ENCODE measurements around the gene F2RL3. TPM values are rescaled to one million over a fixed set of nuclear protein-coding genes. Genes with fewer than 3 reads are reported as not detected.

Gene F2RL3
- total RNA-seq, 2 experiments from 2014 or later: 0.14 to 0.17 TPM

GRCh38 chr19:16908759-16909158 is 20.0 kb downstream of the F2RL3 start:
- Mint-ChIP-seq H3K27ac (no peak overlapping the region), H3K4me3 (no peak overlapping the region), H3K4me1 (no peaks in the 10 kb centered on the region), H3K9me3 (peaks cover 11% of the 10 kb centered on the region), H3K27me3 (no peaks in the 10 kb centered on the region), H3K36me3 (no peaks in the 10 kb centered on the region)
- POLR2A ChIA-PET: no interaction called here
- ATAC-seq (ENCODE audit: low read depth): no peak
- no peak for DNase-seq

GRCh38 chr19:16911046-16911445 is 22.2 kb downstream of the F2RL3 start:
- POLR2A ChIA-PET: no interaction called here
- H3K36me3 Mint-ChIP-seq: no peaks in the 10 kb centered on the region
- ATAC-seq (ENCODE audit: low read depth) (no peak), DNase-seq (no peak)
- H3K4me1 Mint-ChIP-seq: no peaks in the 10 kb centered on the region
- peaks cover 14% of the 10 kb centered on the region for H3K9me3 Mint-ChIP-seq
- H3K27me3 Mint-ChIP-seq: no peaks in the 10 kb centered on the region
- no peak overlapping the region for H3K4me3 Mint-ChIP-seq
- H3K27ac Mint-ChIP-seq: no peak overlapping the region

GRCh38 chr19:16912780-16913179 is 24.0 kb downstream of the F2RL3 start:
- no peak overlapping the region for H3K27ac Mint-ChIP-seq
- DNase-seq: no peak
- POLR2A ChIA-PET: no interaction called here
- no peaks in the 10 kb centered on the region for H3K36me3 Mint-ChIP-seq
- H3K4me3 Mint-ChIP-seq: no peak overlapping the region
- no peaks in the 10 kb centered on the region for H3K4me1 Mint-ChIP-seq
- peaks cover 14% of the 10 kb centered on the region for H3K9me3 Mint-ChIP-seq
- ATAC-seq (ENCODE audit: low read depth): no peak
- H3K27me3 Mint-ChIP-seq: peaks cover 2% of the 10 kb centered on the region

GRCh38 chr19:16914421-16914820 is 25.6 kb downstream of the F2RL3 start:
- POLR2A ChIA-PET: no interaction called here
- Mint-ChIP-seq H3K27me3 (peaks cover 2% of the 10 kb centered on the region), H3K9me3 (peaks cover 16% of the 10 kb centered on the region), H3K4me1 (no peaks in the 10 kb centered on the region), H3K36me3 (no peaks in the 10 kb centered on the region), H3K4me3 (no peak overlapping the region), H3K27ac (no peak overlapping the region)
- DNase-seq: no peak
- ATAC-seq (ENCODE audit: low read depth): no peak

GRCh38 chr19:16915135-16915534 is 26.3 kb downstream of the F2RL3 start:
- Mint-ChIP-seq H3K27ac (no peak overlapping the region), H3K9me3 (peaks cover 16% of the 10 kb centered on the region), H3K27me3 (peaks cover 2% of the 10 kb centered on the region), H3K4me3 (no peak overlapping the region), H3K36me3 (no peaks in the 10 kb centered on the region), H3K4me1 (no peaks in the 10 kb centered on the region)
- ATAC-seq (ENCODE audit: low read depth) (no peak), DNase-seq (no peak)
- POLR2A ChIA-PET: no interaction called here

GRCh38 chr19:16915734-16916133 is 26.9 kb downstream of the F2RL3 start:
- POLR2A ChIA-PET: no interaction called here
- DNase-seq (no peak), ATAC-seq (ENCODE audit: low read depth) (no peak)
- no peak overlapping the region for H3K4me3 Mint-ChIP-seq
- H3K27me3 Mint-ChIP-seq: peaks cover 2% of the 10 kb centered on the region
- H3K36me3 Mint-ChIP-seq: no peaks in the 10 kb centered on the region
- no peaks in the 10 kb centered on the region for H3K4me1 Mint-ChIP-seq
- peaks cover 16% of the 10 kb centered on the region for H3K9me3 Mint-ChIP-seq
- H3K27ac Mint-ChIP-seq: no peak overlapping the region

GRCh38 chr19:16917401-16917800 is 28.6 kb downstream of the F2RL3 start:
- Mint-ChIP-seq H3K36me3 (no peaks in the 10 kb centered on the region), H3K27ac (no peak overlapping the region), H3K27me3 (peaks cover 2% of the 10 kb centered on the region), H3K9me3 (peaks cover 13% of the 10 kb centered on the region), H3K4me1 (no peaks in the 10 kb centered on the region), H3K4me3 (no peak overlapping the region)
- no peak for DNase-seq
- ATAC-seq (ENCODE audit: low read depth): no peak
- POLR2A ChIA-PET: no interaction called here

- DNase-seq (no peak), ATAC-seq (ENCODE audit: low read depth) (no peak)
- POLR2A ChIA-PET: no interaction called here
- Mint-ChIP-seq H3K27me3 (peaks cover 2% of the 10 kb centered on the region), H3K4me1 (no peaks in the 10 kb centered on the region), H3K36me3 (no peaks in the 10 kb centered on the region), H3K27ac (no peak overlapping the region), H3K4me3 (no peak overlapping the region), H3K9me3 (peaks cover 2% of the 10 kb centered on the region)
Measured at GRCh38 chr19:16919496-16919895, 30.7 kb downstream of the F2RL3 start.

GRCh38 chr19:16920816-16921529 is 32.2 kb downstream of the F2RL3 start:
- DNase-seq (no peak), ATAC-seq (ENCODE audit: low read depth) (no peak)
- POLR2A ChIA-PET: interaction anchor here (0.7 kb wide), 1 partner anchor 33 kb away, joined by 3 read pairs; no protein-coding TSS in a partner anchor
- Mint-ChIP-seq H3K4me1 (no peaks in the 10 kb centered on the region), H3K4me3 (no peak overlapping the region), H3K9me3 (peaks cover 5% of the 10 kb centered on the region), H3K27me3 (peaks cover 2% of the 10 kb centered on the region), H3K36me3 (no peaks in the 10 kb centered on the region), H3K27ac (no peak overlapping the region)

GRCh38 chr19:16921766-16922591 is 33.2 kb downstream of the F2RL3 start:
- Mint-ChIP-seq H3K27me3 (no peaks in the 10 kb centered on the region), H3K27ac (no peak overlapping the region), H3K36me3 (no peaks in the 10 kb centered on the region), H3K4me1 (no peaks in the 10 kb centered on the region), H3K9me3 (peaks cover 10% of the 10 kb centered on the region), H3K4me3 (no peak overlapping the region)
- DNase-seq: no peak
- POLR2A ChIA-PET: no interaction called here
- ATAC-seq (ENCODE audit: low read depth): no peak

GRCh38 chr19:16922592-16922934 is 33.8 kb downstream of the F2RL3 start:
- ATAC-seq (ENCODE audit: low read depth): no peak
- H3K27me3 Mint-ChIP-seq: no peaks in the 10 kb centered on the region
- DNase-seq: no peak
- H3K4me3 Mint-ChIP-seq: no peak overlapping the region
- no peaks in the 10 kb centered on the region for H3K36me3 Mint-ChIP-seq
- H3K4me1 Mint-ChIP-seq: no peaks in the 10 kb centered on the region
- POLR2A ChIA-PET: no interaction called here
- peaks cover 14% of the 10 kb centered on the region for H3K9me3 Mint-ChIP-seq
- H3K27ac Mint-ChIP-seq: no peak overlapping the region

- POLR2A ChIA-PET: no interaction called here
- Mint-ChIP-seq H3K4me1 (no peaks in the 10 kb centered on the region), H3K9me3 (peaks cover 14% of the 10 kb centered on the region), H3K4me3 (no peak overlapping the region), H3K27ac (no peak overlapping the region), H3K27me3 (no peaks in the 10 kb centered on the region), H3K36me3 (no peaks in the 10 kb centered on the region)
- no peak for DNase-seq
- no peak for ATAC-seq (ENCODE audit: low read depth)
Measured at GRCh38 chr19:16922949-16923348, 34.1 kb downstream of the F2RL3 start.

- Mint-ChIP-seq H3K9me3 (peaks cover 25% of the 10 kb centered on the region), H3K27me3 (no peaks in the 10 kb centered on the region), H3K4me3 (no peak overlapping the region), H3K36me3 (no peaks in the 10 kb centered on the region), H3K27ac (no peak overlapping the region), H3K4me1 (no peaks in the 10 kb centered on the region)
- POLR2A ChIA-PET: interaction anchor here (0.6 kb wide), 1 partner anchor 1163 kb away, joined by 4 read pairs; no protein-coding TSS in a partner anchor
- ATAC-seq (ENCODE audit: low read depth) (no peak), DNase-seq (no peak)
Measured at GRCh38 chr19:16927883-16928282, 39.1 kb downstream of the F2RL3 start.

- H3K27me3 Mint-ChIP-seq: peaks cover 2% of the 10 kb centered on the region
- H3K36me3 Mint-ChIP-seq: no peaks in the 10 kb centered on the region
- no peaks in the 10 kb centered on the region for H3K4me1 Mint-ChIP-seq
- H3K27ac Mint-ChIP-seq: no peak overlapping the region
- no peak overlapping the region for H3K4me3 Mint-ChIP-seq
- peaks cover 27% of the 10 kb centered on the region for H3K9me3 Mint-ChIP-seq
- DNase-seq (no peak), ATAC-seq (ENCODE audit: low read depth) (no peak)
- POLR2A ChIA-PET: interaction anchor here (0.6 kb wide), 1 partner anchor 1163 kb away, joined by 4 read pairs; no protein-coding TSS in a partner anchor
Measured at GRCh38 chr19:16928351-16928750, 39.6 kb downstream of the F2RL3 start.

All from activated naive CD8-positive, alpha-beta T cell treated with anti-CD3 and anti-CD28 coated beads, Interleukin-2, amount 10 ng/mL, durations not matched to agents 7 days and 5 days (primary cell).